GM12875 (cell line): ENCODE data around the gene HOMEZ.
A peak's percentile ranks its signal among the peaks of the same experiment; 100 is the strongest.

Source experiments
- H3K4me3 ChIP-seq: one replicate; pipeline ENCODE4 v1.5.1; 2011; ENCODE audit warnings: low read depth, low read length, control low read depth
- TF ChIP-seq, protein P1 (sequence below): IDR thresholded peaks from 2 replicates; pipeline ENCODE4 v1.5.1; 2011; ENCODE audit warnings: low read depth, mild to moderate bottlenecking, control low read depth, inconsistent platforms, low read length, moderate library complexity, borderline replicate concordance; ENCODE audit not compliant: insufficient read depth

The HOMEZ gene

DNA sequence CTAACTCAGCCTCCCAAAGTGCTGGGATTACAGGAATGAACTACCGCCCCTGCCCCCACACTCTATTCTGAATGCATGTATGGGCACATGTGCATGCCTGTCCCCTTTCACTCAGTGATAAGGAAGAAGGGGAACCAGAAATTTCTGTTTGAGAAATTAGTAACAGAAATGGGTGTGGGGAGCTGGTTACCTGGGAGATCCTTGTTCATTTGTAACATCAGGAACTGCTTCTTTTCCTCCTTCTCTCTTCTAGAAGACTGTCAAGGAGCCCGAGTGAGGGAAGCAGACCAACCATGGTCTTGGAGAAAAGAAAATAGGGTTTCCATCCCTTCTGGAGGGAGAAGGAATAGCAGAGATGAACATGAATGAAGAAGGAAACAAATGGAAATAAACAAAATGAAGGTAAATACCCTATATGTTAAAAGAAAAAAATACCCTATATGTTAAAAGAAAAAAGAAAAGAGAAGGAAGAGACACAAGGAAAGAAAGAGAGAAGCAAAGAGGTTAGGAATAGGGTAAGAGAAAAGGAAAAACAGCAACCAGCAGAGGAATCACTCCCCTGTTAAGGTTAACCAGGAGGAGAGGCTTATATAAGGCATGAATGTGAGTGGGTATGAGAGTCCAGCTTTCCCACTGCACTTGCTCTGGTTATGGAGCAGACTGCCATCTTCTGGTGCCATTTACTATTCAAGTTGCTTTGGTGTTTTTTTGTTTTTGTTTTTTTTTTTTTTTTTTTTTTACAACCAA is 13.5 kb upstream of the HOMEZ start:
- TF ChIP-seq, protein P1, sequence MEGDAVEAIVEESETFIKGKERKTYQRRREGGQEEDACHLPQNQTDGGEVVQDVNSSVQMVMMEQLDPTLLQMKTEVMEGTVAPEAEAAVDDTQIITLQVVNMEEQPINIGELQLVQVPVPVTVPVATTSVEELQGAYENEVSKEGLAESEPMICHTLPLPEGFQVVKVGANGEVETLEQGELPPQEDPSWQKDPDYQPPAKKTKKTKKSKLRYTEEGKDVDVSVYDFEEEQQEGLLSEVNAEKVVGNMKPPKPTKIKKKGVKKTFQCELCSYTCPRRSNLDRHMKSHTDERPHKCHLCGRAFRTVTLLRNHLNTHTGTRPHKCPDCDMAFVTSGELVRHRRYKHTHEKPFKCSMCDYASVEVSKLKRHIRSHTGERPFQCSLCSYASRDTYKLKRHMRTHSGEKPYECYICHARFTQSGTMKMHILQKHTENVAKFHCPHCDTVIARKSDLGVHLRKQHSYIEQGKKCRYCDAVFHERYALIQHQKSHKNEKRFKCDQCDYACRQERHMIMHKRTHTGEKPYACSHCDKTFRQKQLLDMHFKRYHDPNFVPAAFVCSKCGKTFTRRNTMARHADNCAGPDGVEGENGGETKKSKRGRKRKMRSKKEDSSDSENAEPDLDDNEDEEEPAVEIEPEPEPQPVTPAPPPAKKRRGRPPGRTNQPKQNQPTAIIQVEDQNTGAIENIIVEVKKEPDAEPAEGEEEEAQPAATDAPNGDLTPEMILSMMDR: 0 out of 2 replicates have a peak, but pooled peaks have one; percentile 7
- H3K4me3 ChIP-seq: no peak overlapping the region

DNA sequence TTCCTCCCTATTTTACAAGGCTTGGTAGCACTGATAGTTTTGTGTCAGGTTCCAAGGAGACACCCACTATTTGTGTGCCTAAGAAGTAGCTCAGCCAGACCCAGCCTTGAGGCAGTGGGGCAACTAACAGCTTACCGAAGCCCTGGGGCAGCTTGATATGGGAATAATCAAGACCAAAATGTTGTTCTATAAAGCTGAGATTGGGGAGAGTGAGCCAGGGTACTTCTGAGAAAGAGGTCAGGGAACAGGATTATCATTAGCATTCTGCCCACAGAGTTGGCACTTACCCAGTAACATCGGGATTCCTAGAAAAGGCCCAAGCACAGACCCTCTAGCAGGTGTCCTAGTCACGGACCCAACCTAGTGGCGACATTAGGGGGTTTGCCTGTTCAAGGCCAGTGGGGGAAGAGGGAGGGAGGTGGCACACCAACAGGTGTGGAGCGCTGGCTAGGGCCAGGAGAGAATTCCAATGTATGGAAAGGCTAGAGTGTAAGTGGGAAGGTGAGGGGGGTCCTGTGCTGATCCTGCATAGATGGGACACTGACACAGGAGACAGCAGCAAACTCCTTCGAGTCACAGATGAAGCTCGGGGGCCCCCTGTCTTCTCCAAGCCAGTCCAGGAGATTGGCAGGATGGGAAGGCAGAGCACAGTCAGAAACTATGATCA is 11.8 kb upstream of the HOMEZ start:
- TF ChIP-seq, protein P1: no peak
- no peak overlapping the region for H3K4me3 ChIP-seq

DNA sequence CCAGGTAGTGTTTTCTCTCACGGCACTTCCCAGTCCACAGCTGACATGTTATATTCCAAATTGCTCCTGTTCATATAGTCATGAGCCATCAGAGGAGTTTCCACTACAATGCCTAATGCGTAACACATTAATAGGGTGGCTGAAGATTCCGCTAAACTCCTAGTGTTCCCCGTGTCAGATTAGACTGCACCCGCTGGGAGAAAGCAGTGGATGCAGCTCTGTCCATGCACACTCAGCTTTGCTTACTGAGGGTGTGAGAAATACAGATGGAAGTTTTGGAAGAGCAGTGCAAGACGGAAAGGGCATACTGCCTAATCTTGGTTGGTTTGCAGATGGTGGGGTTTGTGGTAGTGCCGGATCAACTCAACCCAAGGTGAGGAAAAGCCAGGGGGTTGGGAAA is 11.2 kb upstream of the HOMEZ start:
- no peak overlapping the region for H3K4me3 ChIP-seq
- TF ChIP-seq, protein P1: no peak

DNA sequence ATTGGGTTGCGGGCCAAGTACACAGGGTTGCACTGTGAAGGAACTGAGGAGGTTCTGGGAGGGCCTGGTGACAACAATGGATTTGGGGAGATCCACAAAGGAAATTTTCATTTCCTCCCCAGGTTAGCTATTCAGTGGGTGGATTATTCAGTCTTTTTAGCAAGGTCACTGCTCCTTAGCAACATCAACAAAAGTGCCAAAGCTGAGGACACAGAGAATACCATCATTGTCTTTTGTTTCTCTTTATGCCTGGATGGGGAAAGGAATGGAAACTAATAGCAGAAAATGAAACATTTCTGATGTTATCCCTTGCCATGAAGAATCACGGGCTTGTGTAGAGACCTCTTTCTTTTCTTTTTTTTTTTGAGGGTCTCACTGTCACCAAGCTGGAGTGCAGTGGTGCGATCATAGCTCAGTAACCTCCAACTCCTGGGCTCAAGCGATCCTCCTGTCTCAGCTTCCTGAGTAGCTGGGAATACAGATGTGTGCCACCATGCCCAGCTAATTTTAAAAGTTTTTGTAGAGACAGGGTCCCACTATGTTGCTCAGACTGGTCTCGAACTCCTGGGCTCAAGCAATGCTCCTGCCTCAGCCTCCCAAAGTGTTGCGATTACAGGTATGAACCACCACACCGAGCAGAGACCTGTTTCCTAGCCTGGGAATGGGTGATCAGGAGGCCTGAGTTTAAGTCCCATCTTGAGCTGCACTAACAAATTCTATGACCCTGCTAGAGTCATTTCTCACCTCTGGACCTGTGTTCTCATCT is 10.3 kb upstream of the HOMEZ start:
- TF ChIP-seq, protein P1: no peak
- H3K4me3 ChIP-seq: no peak overlapping the region

DNA sequence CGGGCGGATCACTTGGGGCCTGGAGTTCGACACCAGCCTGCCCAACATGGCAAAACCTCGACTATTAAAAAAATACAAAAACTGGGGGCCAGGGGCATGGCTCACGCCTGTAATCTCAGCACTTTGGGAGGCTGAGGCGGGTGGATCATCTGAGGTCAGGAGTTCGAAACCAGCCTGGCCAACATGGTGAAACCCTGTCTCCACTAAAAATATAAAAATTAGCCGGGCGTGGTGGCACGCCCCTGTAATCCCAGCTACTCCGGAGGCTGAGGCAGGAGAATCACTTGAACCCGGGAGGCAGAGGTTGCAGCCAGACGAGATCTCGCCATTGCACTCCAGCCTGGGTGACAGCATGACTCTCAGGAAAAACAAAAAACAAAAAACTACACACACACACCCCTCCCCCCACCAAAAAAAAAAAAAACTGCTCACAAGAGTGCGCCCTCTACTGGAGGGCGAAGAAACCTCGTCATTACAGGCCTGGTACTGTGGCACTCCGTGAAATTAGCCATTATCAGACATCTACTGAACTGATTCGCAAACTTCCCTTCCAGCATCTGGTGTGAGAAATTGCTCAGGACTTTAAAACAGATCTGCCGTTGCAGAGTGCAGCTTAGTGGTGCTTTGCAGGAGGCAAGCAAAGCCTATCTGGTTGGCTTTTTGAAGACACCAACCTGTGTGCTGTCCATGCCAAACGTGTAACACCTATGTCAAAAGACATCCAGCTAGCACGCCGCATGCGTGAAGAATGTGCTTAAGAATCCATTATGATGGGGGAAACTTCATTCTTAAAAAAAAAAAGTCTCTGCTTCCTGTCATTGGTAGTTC is 9.0 kb upstream of the HOMEZ start:
- TF ChIP-seq, protein P1: peak; percentile 86
- H3K4me3 ChIP-seq: no peak overlapping the region

DNA sequence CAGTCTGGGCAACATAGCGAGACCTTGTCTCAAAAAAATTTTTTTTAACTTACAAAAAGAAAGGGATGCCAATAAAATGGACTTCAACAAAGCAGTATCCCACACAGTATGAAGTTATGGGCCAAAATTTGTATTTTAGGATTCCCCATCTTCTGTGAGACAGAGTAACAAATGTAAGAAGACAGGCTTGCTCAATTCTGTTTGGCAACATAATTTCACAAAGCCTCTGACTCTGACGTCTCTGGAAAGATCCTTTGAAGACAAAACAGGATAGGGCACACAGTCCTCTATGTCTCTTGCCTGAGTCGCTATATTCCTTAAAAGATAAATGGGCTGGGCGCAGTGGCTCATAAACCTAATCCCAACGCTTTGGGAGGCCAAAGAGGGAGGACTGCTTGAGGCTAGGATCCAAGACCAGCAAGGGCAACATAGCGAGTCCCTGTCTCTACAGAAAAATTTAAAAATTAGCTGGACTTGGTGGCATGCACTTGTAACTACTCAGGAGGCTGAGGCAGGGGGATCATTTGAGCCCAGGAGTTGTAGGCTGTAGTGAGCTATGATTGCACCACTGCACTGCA is 1.1 kb upstream of the HOMEZ start:
- TF ChIP-seq, protein P1: no peak

More for the DNA sequence above, 1.1 kb upstream of the HOMEZ start:
- peak overlapping the region; percentile 61 for H3K4me3 ChIP-seq
